HG03571 (cell line): ENCODE measurements around the gene FNDC8.
"Not testable (repeated sequence)": the region's sequence is repeated elsewhere in the genome, so short reads cannot be mapped to it uniquely, and the experiment has no call there.

Experiments
- ATAC-seq: cut with Tn5 transposase; IDR thresholded peaks from one replicate; pipeline ENCODE4 v1.9.1; 2021; ENCODE audit not compliant: unreplicated experiment

FNDC8 gene

DNA sequence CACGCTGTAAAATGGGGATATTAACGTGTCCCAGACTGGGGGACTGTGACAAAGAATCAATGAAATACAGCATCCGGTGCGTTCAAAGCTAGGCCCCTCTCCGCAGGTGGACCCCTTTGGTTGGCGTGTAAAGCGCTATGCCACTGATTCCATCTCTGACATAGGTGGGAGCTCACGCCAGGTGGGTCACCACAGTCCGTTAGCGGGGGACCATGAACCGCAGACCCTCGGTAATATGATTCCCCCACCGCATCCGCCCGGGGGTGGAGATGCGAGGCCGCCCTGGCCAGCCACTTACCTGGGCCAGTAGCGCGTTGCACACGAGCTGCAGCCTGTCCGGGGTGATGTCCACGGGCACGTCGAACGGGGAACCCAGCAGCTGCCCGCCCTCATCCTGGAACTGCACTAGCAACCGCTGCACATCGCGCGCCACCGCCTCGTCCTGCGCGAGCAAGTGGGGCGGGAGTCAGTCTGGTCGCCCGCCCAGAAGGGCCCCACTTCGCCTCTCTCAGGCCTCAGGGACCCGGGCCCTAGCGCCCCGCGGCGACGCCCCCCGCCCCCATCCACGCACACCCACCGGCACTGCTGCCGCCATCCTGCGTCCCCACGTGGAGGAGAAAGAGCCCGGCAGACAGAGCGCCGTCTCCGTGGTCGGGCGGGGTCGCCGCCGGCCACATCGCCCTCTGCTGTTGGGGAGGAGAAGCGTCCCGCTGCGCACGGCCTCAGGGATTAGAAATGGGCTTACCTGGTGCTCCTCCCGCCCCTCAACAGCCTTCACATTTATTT is 20.5 kb downstream of the FNDC8 start, which contains the start of gene NLE1:
NLE1 (minus strand) TSS at position 623 of the 786 bp plus-strand sequence; CDS start at position 595, 28 bp downstream.
- peak; percentile 73 for ATAC-seq

DNA sequence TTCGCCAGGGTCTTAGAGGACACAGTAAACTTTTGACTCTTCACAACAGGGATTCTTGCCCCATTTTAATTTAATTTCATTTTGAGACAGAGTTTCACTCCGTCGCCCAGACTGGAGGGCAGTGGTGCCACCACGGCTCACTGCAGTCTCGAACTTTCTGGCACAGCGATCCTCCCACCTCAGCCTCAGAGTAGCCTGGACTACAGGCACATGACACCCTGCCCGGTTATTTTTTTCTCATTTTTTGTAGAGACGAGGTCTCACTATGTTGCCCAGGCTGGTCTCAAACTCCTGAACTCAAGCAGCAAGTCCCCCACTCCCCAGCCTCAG is 21.0 kb downstream of the FNDC8 start:
- ATAC-seq: no peak

DNA sequence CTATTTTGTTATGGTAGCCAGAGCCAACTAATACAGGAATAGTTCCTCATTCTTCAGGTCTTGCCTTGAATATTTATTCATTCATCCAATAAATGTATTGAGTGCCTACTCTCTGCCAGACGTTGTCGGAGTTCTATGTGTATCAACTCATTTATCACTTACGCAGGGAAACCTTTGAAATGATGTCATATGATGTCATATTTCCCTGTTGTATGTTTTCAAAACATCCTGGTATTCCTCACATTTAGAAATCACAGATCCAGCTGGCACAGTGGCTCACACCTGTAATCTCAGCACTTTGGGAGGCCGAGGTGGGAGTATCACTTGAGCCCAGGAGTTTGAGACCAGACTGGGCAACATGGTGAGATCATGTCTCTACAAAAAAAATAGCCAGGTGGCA is 23.4 kb downstream of the FNDC8 start:
- ATAC-seq: no peak

DNA sequence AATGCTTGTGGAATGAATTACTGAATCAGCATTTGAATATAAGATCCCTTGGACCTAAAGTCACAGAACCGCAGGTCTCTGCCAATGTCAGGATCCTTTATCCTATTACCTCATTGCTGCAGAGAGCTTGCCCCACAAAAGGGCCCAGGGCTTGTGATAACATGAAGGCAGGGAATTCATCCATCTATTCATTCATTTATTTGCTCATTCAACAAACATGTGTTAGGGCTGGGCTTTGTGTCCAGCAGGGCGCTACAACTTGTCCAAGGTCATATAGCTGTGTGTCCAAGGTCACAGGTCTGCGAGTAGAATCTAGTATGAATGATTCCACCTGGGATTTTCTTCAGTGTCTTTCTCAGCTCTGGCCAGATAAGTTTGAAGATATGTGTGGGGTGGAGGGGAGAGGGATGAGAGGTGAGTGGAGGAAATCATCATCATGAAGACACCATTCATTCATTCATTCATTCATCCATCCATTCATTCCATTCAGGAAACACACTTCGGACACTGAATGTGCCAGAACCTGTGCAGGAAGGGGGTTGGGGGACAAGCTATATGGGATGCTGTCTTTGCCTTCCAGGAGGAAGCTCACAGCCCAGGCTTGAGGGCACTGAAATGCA is 24.9 kb downstream of the FNDC8 start:
- no peak for ATAC-seq

DNA sequence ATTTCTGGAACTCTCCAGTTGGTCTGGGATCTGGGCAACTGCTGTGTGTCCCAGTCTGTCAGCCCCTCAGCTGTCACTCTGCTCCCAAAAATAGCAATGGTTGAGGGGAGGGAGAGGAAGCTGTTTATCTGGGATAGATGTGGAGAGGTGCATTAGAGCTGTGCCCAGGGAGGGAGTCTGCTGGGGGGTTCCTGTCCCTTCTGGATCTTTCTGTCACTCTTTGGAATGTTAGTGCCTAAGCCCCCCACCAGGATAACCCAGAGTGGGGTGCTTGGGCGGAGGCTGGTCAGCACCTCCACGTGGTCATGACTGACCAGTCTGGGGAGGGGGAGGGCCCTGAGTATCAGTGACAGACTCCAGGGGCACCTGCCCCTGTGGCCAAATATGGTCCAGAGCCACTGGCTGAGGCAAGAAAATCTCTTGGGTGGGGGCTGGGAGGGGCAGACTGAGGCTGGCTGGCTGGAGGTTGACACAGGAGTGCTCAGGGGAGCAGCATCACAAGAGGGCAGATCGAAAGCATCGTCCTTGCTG is 26.0 kb downstream of the FNDC8 start, which contains the start of gene UNC45B:
UNC45B (plus strand) TSS at position 443 of the 531 bp plus-strand sequence. CDS start 447 bp downstream, outside the sequence.
- no peak for ATAC-seq

DNA sequence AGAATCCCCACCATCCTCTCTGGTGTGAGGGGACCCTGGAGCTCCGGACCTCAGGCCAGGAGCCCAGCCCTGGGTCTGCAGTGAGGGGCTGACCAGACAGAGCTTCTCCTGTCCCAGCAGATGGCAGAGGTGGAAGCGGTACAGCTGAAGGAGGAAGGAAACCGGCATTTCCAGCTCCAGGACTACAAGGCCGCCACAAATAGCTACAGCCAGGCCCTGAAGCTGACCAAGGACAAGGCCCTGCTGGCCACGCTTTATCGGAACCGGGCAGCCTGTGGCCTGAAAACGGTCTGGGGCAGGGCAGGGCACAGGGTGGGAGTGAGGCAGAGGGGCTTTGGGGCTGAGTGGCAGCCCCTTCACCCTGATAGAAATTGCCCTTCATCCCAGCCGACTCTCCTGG is 26.7 kb downstream of the FNDC8 start:
- no peak for ATAC-seq

DNA sequence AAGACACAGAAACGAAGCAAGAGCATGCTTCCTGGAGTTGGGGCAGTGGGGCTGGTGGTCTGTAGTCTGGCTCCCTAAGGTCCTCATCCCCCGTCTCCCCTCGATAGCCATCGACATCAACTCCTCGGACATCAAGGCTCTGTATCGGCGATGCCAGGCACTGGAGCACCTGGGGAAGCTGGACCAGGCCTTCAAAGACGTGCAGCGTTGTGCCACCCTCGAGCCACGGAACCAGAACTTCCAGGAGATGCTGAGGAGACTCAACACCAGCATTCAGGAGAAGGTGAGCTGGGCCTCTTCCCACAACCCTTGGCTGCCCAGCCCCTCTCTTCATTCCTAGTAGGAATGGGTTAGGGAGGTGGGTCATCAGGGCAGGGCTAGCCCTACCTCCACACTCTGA is 28.5 kb downstream of the FNDC8 start:
- no peak for ATAC-seq

DNA sequence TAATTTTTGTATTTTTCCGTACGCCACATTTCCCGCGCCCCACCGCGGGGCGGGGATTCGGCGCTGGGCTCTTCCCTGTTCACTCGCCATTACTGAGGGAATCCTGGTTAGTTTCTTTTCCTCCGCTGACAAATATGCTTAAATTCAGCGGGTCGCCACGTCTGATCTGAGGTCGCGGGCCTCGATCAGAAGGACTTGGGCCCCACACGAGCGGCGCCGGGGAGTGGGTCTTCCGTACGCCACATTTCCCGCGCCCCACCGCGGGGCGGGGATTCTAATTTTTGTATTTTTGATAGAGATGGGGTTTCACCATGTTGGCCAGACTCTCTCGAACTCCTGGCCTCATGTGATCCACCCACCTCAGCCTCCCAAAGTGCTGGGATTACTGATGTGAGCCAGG is 29.7 kb downstream of the FNDC8 start:
- not testable (repeated sequence) for ATAC-seq

DNA sequence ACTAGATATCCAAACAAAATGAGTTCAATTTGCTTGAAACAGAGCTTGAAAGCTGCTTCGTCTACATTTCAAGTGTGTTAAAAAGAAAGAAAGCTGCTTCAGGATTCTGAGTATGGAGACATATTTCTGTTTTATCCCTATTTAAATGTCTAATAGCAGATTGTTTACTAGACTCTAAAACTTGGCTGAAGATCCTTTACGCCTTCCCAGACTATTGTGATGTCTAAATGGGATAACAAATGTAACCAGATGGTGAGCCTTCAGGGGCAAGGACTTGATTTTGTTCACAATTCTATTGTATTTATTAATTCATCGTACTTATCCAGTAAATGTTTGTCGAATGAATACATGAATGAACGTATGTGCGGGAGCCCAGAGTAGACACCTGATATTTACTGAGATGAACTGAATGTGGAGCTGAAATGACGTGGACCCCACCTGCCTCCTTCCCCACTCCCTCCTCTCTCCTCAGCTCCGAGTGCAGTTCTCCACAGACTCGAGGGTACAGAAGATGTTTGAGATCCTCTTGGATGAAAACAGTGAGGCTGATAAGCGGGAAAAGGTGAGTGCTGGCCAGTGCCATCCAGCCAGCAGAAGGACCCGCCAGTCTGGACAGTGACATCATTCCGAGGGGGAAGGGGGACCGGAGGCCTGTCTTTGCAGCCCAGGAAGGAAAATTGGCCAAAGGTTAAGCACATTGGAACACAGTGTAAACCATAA is 31.2 kb downstream of the FNDC8 start:
- no peak for ATAC-seq

DNA sequence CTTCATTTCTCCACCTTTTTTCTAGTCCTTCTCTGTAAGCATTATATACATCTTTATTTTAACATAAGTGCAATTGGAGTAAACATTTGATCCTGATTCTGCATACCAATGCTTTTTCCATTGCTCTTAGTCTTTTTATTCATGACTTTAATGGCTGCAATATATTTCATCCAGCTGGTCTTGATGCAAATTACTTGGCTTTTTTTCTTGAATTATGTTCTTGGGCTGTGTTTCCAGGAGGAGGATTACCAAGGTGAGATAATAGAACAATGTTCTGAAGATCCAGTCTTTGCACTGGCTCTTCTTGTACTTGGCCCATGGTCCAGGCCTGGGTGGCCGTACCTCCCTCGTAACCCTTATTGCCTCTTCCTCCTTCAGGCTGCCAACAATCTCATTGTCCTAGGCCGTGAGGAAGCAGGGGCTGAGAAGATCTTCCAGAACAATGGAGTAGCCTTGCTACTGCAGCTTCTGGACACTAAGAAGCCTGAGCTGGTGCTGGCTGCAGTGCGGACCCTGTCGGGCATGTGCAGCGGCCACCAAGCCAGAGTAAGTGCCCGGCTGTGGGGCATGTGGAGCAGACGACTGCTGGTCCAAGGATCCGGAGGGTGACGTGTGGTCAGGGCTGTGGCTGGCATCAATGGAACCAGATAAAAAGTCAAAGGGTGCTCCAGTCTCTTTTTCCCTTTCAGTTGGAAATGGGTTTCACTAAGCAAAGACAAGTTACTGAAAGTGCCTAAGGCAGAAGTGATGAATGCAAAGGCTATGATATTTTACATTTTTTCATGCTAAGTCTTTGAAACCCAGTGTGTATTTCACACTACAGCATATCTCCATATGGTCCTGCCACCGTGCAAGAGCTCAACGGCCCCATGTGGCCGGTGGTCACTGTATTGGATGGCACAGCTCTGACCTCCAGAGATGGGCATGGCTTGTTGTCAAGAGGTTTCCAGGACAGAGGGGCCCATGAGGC is 33.1 kb downstream of the FNDC8 start:
- no peak for ATAC-seq

DNA sequence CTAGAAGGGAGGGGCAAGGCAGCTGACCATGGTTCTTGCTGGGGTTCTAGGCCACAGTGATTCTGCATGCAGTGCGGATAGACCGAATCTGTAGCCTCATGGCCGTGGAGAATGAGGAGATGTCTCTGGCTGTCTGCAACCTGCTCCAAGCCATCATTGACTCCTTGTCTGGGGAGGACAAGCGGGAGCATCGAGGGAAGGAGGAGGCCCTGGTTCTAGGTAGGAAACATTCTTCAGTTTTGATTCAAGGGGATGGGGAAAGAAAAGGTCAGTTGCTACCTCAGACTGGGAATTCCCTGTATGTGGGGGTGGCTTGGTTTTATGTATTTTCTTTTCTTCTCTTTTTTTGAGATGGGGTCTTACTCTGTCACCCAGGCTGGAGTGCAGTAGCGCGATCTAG is 33.8 kb downstream of the FNDC8 start:
- ATAC-seq: no peak

DNA sequence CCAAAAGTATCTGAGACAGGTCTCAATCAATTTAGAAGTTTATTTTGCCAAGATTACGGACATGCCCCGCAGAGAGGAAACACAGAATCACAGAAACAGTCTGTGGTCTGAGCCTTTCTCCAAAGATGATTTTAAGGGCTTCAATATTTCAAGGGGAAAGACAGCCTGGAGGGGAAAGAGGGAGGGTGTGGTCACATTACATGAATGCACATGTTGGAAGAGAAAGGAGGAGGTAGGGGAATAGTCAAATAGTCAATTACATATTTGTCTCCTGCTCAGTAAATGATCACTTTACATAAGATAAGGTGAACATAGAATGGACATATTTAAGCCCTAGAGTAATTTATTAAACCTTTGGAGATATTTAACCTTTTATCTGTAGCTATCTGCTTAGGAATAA is 38.5 kb downstream of the FNDC8 start:
- no peak for ATAC-seq

DNA sequence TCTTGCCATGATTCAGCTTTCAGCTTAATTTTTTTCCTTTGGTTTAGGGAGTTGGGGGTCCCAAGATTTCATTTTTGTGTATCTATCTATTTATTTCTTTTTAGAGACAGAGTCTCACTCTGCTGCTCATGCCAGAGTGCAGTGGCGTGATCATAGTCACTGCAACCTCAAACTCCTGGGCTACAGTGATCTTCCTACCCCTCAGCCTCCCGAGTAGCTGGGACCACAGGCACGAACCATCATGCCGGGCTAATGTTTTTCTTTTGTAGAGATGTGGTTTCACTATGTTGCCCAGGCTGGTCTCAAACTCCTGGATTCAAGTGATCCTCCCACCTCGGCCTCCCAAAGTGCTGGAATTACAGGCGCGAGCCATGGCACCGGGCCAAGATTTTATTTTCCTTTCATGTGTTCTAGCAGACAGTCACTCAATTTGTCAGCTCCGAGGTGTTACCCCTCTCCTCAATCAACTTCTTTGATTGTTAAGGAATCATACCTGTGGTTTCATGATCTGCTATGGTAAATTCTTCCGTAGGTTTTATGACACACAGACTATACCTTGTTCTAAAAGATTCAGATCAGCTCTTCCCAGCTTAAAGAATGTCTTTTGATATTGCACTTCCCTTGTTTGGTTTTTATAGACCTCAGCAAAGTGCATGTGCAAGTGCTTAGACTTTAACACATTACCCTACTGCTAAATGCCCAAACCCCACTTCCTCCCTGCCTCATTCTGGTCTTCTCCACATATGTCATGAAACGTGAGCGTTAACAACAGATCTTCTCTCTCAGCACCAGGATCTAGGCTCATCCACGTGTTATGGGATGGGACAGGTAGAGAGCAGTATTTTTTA is 39.2 kb downstream of the FNDC8 start:
- ATAC-seq: no peak

DNA sequence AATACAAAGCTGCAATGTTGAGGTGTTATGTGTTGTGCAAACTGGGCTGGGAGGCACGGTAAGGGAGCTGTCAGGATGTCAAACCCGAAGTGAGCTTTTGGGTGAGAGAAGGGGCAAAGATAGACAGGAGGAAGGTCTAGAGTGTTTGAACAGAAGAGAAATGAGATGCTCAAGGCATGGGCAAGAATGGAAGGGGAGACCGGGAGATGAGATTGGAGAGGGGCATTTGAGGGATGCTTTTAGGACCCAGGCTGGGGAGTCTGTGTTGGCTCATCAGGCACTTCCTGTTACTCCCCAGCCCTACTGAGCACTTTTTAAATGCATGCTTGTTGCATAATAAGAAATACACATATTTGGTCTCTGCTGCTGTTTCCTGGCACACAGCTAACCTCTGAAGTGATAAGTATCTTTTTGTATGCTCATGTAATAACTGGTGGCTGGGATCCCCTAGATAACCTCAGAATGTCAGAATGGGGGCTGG is 39.9 kb downstream of the FNDC8 start:
- no peak for ATAC-seq

DNA sequence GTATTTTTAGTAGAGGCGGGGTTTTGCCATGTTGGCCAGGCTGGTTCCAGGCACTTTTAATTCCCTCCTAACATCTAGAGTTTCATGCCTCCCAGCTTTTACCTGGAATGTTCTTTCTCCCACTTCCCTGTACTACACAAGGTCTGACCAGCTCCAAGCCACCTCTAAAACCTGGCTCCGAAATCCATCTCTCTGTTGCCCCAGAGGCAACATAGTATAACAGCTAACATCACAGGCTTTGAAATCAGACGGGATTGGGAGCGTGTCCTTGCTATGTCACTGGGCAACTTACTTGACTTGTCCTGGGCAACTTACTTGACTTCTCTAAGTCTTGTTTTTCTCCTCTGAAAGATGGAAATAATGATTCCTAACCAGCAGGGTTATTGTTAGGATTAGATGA is 41.3 kb downstream of the FNDC8 start:
- no peak for ATAC-seq

DNA sequence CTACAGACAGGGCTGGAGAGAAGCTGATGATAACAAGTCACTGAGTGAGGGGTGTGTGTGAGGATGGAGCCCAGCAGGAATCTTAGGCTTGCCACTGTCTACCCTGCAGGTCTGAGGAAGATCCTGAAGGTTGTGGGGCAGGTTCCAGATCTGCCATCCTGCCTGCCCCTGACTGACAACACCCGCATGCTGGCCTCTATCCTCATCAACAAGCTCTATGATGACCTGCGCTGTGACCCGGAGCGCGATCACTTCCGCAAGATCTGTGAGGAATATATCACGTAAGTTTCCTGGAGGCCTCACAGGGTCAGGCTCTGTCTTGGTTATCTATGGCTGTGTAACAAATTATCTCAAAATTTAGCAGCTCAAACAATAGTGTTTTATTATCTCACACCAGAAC is 42.5 kb downstream of the FNDC8 start:
- ATAC-seq: no peak

DNA sequence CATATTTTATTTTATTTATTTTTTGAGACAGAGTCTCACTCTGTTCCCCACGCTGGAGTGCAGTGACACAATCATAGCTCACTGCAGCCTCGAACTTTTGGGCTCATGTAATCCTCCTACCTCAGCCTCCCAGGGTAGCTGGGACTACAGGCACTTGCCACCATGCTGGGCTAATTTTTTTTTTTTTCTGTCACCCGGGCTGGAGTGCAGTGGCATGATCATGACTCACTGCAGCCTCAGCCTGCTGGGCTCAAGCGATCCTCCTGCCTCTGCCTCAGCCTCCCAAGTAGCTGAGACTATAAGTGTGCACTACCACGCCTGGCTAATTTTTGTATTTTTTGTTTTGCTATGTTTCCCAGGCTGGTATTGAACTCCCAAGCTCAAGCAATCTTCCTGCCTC is 43.3 kb downstream of the FNDC8 start:
- no peak for ATAC-seq

DNA sequence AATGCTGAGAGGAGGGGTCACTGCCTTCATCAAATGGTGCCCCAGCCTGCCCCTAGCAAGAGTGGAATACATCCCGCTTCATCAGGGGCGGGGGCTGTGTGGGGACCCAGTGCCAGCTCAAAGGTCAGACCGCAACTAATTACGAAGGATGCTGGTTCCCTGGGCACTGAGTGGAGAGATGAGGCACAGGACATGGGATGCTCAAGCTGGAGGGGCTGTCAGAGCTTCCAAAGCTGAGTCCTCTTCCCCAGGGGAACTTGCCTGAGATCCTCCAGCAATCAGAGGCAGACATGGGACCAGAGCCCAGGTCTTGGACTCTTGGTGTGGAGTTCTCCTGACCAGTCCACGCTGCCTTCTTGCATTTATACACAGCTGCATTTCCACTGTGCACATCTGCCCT is 45.1 kb downstream of the FNDC8 start:
- no peak for ATAC-seq

DNA sequence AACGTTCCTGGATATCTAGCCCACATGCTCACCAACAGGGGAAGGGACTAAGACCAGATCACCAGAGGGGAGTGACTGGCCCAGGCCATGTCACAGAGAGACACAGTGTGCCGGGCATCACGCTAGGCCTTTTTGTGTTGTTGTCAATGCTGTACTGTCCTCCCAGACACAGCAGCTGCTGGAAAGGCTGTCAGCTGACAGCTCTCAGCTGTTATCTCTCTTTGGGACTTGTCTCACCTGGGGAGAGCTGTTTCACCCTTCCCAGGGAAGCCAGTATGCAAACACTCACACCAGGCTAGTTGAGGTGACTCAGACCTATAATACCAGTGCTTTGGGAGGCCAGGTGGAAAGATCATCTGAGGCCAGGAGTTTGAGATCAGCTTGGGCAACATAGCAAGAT is 45.6 kb downstream of the FNDC8 start:
- ATAC-seq: no peak

DNA sequence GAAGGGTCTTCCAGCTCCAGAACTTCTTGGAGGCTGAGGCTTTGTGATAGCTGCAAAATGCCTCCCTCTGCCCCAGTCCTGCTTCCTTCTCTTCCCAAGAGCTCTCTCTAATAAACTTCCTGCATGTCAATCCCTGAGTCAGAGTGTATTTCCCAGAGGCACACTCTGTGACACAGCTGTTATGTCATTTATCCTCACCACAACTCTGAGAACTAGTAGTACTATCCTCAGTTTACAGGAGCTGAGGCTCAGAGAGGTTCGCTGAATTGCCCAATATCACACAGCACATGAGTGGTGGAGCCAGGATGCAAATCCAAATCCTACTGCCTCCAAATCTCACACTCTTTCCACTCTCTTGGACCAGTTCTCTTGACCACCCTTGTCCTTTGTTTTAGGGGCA is 46.3 kb downstream of the FNDC8 start:
- no peak for ATAC-seq
